ENCODE results near the gene ZNF420.
"Not testable (repeated sequence)": the region's sequence is repeated elsewhere in the genome, so short reads cannot be mapped to it uniquely, and the experiment has no call there.

Gene ZNF420

DNA sequence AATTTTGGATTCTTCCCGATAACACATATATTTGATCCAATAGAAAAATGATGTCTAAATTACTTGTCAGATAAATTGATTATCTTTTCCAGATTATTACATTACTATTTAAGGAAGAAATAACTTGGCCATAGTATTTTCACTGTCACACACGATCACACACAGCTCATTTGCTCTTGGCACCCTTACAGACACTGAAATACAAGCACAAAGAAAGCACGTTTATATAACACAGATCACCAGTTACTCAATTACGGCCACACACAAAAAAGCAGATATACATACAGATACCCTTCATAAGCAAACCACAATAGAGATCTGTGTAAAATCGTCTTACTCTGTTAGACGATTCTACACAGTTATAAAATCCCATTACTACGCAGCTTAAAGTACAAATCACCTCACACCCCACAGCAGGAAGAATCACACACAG lies 716 bp upstream of the ZNF420 start:
- Histone ChIP-seq H3K4me1 (peaks cover 7 to 22% (median 16%) of the 10 kb centered on the region in 10 experiments), H3K9ac (peak overlapping the region; percentile 79 to 93 (median 86)), H3K4me2 (peak overlapping the region; percentile 59 to 83 (median 75)), H3K4me3 (peak overlapping the region; percentile 69 to 98 (median 88)), H3K27ac (peak overlapping the region; percentile 60 to 85 (median 80)), H3K27me3 (no peaks in the 10 kb centered on the region), H4K20me1 (no peaks in the 10 kb centered on the region; a peak in 1 of 22 replicates), H3K36me3 (peaks cover 15 to 31% (median 24%) of the 10 kb centered on the region in 11 experiments), H3K9me3 (replicated peaks in 1 of 11) (peaks cover 27 to 42% (median 36%) of the 10 kb centered on the region in 11 experiments)
- TF ChIP-seq Cebpa-rat (IDR thresholded peaks at IDR 0.05), result no peak

DNA sequence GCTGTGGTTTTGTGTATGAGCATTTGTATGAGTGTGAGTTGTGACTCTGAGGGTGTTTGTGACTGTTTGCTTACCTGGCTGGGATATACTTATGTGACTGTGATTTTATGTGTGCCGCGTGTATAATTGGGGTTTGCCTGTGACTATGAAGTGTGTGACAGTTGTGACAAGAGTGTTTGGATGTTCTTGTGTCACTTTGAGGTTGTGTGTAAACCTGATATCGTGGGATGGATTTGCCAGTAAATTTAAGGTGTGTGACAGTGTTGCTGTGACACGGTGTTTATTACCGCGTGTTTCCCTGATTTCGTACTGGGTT lies 442 bp downstream of the ZNF420 start:
- Histone ChIP-seq H3K4me1 (peaks cover 7 to 22% (median 16%) of the 10 kb centered on the region in 10 experiments), H3K27me3 (no peaks in the 10 kb centered on the region), H3K4me3 (peak overlapping the region; percentile 69 to 98 (median 88)), H3K9ac (peak overlapping the region; percentile 79 to 93 (median 86)), H4K20me1 (no peaks in the 10 kb centered on the region; a peak in 1 of 22 replicates), H3K9me3 (replicated peaks in 1 of 11) (peaks cover 38 to 45% (median 41%) of the 10 kb centered on the region in 11 experiments), H3K36me3 (peaks cover 26 to 38% (median 35%) of the 10 kb centered on the region in 11 experiments), H3K27ac (peak overlapping the region; percentile 31 to 85 (median 80); a peak in 21 of 22 replicates), H3K4me2 (peak overlapping the region; percentile 85 to 98 (median 91))
- no peak for TF ChIP-seq Cebpa-rat (IDR thresholded peaks at IDR 0.05)

DNA sequence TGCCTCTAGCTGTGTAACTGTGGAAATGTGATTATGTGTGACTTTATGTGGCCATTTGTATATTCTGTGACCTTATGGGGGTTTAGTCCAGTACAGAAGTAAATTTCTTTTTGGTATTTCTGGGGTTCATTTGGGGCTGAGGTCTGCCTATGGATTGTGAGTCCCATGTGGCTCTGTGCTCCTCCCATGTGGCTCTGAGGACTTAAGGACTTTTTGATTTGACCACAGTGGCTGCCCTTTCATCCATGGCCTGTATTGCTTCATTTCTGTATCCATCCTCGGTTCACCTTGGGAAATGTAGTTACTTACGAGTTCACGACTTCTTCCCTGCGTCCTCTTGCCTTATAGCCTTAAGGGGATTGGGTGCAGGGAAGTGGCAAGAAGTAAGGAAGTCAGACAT lies 1.0 kb downstream of the ZNF420 start:
- TF ChIP-seq Cebpa-rat (IDR thresholded peaks at IDR 0.05), result no peak
- Histone ChIP-seq H3K4me2 (peak overlapping the region; percentile 85 to 98 (median 91)), H4K20me1 (no peaks in the 10 kb centered on the region; a peak in 1 of 22 replicates), H3K27me3 (no peaks in the 10 kb centered on the region), H3K27ac (peak overlapping the region in 9 of 11 experiments; percentile 31 to 85 (median 80); a peak in 14 of 22 replicates), H3K4me3 (peak overlapping the region; percentile 69 to 98 (median 88)), H3K9me3 (replicated peaks in 1 of 11) (peaks cover 41 to 47% (median 45%) of the 10 kb centered on the region in 11 experiments), H3K36me3 (peaks cover 27 to 40% (median 36%) of the 10 kb centered on the region in 11 experiments), H3K4me1 (peaks cover 7 to 22% (median 16%) of the 10 kb centered on the region in 10 experiments), H3K9ac (peak overlapping the region; percentile 79 to 93 (median 86))

DNA sequence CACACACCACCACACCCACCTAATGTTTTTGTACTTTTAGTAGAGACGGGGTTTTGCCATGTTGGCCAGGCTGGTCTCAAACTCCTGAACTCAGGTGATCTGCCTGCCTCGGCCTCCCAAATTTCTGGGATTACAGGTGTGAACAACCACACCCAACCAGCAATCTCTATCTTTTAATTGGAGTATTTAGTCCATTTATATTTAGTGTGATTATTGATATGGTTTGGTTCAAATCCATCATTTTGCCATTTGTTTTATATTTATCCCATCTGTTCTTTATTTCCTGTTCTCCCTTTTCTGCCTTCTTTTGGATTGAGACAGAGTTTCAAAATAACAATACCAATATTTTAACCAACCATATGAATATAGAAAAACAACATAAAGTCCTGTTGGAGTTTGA lies 4.1 kb downstream of the ZNF420 start:
- no peak overlapping the region for H3K27ac ChIP-seq
- H3K4me3 ChIP-seq, result peak overlapping the region in 2 of 10 experiments; percentile 1 to 35; a peak in 2 of 20 replicates
- peaks cover 71 to 78% (median 74%) of the 10 kb centered on the region in 11 experiments for H3K9me3 ChIP-seq (replicated peaks in 1 of 11)
- no peak overlapping the region for H3K9ac ChIP-seq
- H3K27me3 ChIP-seq, result no peaks in the 10 kb centered on the region
- TF ChIP-seq Cebpa-rat (IDR thresholded peaks at IDR 0.05), result no peak
- no peak overlapping the region for H3K4me2 ChIP-seq
- no peaks in the 10 kb centered on the region; a peak in 1 of 22 replicates for H4K20me1 ChIP-seq
- peaks cover 7 to 17% (median 12%) of the 10 kb centered on the region in 10 experiments for H3K4me1 ChIP-seq
- peaks cover 50 to 71% (median 65%) of the 10 kb centered on the region in 11 experiments for H3K36me3 ChIP-seq

DNA sequence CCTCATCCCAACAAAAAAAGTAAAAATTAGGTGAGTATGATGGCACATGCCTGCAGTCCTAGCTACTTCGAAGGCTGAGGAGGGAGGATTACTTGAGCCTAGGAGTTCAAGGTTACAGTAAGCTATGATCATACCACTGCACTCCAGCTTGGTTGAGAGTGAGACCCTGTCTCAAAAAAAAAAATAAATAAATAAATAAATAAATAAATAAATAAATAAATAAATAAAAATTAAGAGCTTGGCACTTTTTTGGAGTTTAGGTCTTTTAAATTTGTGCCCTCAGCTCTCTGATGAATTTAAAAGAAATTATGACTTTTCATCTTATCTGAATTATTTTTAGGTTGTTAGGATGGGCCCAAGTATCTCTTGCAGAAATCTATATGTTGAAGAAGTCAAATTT lies 8.9 kb downstream of the ZNF420 start:
- Histone ChIP-seq H3K36me3 (peaks cover 80 to 97% (median 94%) of the 10 kb centered on the region in 11 experiments), H4K20me1 (no peaks in the 10 kb centered on the region), H3K4me2 (no peak overlapping the region), H3K4me3 (no peak overlapping the region), H3K27ac (no peak overlapping the region), H3K9me3 (replicated peaks in 1 of 11) (peaks cover 95 to 100% (median 96%) of the 10 kb centered on the region in 11 experiments), H3K4me1 (no peaks in the 10 kb centered on the region), H3K27me3 (no peaks in the 10 kb centered on the region), H3K9ac (no peak overlapping the region)
- TF ChIP-seq Cebpa-rat (IDR thresholded peaks at IDR 0.05), result no peak

DNA sequence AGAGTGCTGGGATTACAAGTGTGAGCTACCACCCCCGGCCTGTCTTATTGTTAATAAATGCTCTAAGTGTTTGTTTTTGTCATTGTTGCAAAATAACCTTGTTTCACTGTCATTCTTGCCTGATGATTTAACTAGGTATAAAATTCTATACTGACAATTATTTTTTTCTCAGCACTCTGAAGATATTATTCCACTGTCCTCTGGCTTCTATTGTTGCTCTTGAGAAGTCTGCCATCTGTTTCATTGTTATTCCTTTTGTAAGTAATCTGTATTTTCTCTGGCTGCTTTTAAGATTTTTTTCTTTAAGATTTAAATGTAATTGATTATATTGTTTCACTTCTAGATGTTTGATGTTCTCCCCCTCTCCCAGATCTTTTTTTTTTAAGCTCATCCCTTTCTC lies 17.6 kb downstream of the ZNF420 start:
- H3K27ac ChIP-seq, result no peak overlapping the region
- H4K20me1 ChIP-seq, result no peaks in the 10 kb centered on the region
- no peak overlapping the region for H3K9ac ChIP-seq
- no peak overlapping the region for H3K4me3 ChIP-seq
- TF ChIP-seq Cebpa-rat (IDR thresholded peaks at IDR 0.05), result no peak
- H3K27me3 ChIP-seq, result no peaks in the 10 kb centered on the region
- H3K4me2 ChIP-seq, result no peak overlapping the region
- H3K4me1 ChIP-seq, result no peaks in the 10 kb centered on the region
- H3K36me3 ChIP-seq, result peaks cover 99 to 100% (median 100%) of the 10 kb centered on the region in 11 experiments
- H3K9me3 ChIP-seq (replicated peaks in 1 of 11), result peaks cover 99 to 100% (median 100%) of the 10 kb centered on the region in 11 experiments

DNA sequence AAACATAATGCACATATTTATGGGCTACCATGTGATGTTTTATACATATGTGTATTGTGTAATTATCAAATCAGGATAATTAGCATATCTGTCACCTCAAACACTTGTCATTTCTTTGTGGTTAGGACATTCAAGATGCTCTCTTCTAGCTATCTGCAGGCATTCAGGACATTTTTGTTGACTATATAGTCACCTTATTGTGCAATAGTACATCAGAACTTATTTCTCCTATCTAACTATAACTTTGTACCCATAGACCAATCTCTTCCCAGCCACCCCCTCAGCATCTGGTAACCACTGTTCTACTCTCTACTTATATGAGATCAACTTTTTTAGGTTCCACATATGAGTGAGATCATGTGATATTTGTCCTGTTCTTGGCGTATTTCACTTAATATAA lies 20.3 kb downstream of the ZNF420 start:
- Histone ChIP-seq H3K36me3 (peaks cover 96 to 100% (median 99%) of the 10 kb centered on the region in 11 experiments), H3K27ac (no peak overlapping the region), H3K9ac (no peak overlapping the region), H3K27me3 (no peaks in the 10 kb centered on the region), H3K4me1 (no peaks in the 10 kb centered on the region), H4K20me1 (no peaks in the 10 kb centered on the region), H3K4me2 (no peak overlapping the region), H3K4me3 (no peak overlapping the region), H3K9me3 (replicated peaks in 1 of 11) (peaks cover 98 to 100% (median 100%) of the 10 kb centered on the region in 11 experiments)
- peak in 3 of 11 experiments; percentile 25 to 54 (median 26); a peak in 3 of 22 replicates for TF ChIP-seq Cebpa-rat (IDR thresholded peaks at IDR 0.05)

DNA sequence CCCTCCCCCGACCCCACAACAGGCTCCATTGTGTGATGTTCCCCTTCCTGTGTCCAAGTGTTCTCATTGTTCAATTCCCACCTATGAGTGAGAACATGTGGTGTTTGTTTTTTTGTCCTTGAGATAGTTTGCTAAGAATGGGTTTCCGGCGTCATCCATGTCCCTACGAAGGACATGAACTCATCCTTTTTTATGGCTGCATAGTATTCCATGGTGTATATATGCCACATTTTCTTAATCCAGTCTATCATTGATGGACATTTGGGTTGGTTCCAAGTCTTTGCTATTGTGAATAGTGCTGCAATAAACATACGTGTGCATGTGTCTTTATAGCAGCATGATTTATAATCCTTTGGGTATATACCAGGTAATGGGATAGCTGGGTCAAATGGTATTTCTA lies 25.9 kb downstream of the ZNF420 start:
- Histone ChIP-seq H3K36me3 (peaks cover 73 to 84% (median 78%) of the 10 kb centered on the region in 11 experiments), H3K9me3 (replicated peaks in 1 of 11) (peaks cover 92 to 98% (median 95%) of the 10 kb centered on the region in 11 experiments)
- not testable (repeated sequence) for H3K4me2 ChIP-seq, H4K20me1 ChIP-seq, H3K4me1 ChIP-seq, H3K27ac ChIP-seq, H3K27me3 ChIP-seq, H3K9ac ChIP-seq, H3K4me3 ChIP-seq

DNA sequence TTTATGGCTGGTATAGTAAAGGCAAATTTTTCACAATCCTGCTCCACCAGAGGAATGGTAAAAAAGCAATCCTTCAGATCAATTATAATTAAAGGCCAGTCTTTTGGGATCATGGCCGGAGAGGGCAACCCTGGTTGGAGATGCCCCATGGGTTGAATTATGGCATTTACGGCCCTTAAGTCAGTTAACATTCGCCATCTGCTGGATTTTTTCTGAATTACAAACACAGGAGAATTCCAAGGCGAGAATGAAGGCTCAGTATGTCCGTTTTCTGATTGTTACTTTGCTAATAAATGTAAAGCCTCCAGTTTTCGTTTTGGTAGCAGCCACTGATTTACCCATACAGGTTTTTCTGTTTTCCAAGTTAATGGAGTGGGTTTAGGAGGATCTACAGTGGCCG lies 33.5 kb downstream of the ZNF420 start:
- not testable (repeated sequence) for H4K20me1 ChIP-seq, H3K4me2 ChIP-seq, H3K9ac ChIP-seq, H3K27me3 ChIP-seq, H3K27ac ChIP-seq, H3K4me1 ChIP-seq
- Histone ChIP-seq H3K4me3 (0 out of 20 replicates have a peak overlapping the region, but pooled peaks of 1 of the 10 experiments have one; percentile 31), H3K36me3 (peaks cover 95 to 100% (median 98%) of the 10 kb centered on the region in 11 experiments), H3K9me3 (replicated peaks in 1 of 11) (peaks cover 99 to 100% (median 100%) of the 10 kb centered on the region in 11 experiments)

DNA sequence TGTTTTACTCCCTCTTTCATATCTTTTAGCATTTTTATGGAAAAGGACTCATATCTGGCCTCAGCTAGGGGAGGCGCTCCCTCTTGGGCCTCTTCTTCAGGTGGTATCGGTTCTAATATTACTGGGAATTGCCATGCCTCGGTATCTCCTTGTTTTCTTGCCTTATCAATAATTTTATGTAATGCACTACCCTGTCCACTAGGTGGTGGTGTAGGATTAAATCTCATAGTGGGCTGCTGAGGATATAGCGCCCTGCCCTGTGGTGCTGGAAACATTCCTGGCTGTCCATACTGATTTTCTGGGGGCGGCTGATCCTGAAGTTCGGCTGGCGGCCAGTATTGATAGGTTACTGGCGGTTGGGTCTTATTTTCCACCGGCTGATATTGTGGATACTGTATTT lies 35.8 kb downstream of the ZNF420 start:
- no peak overlapping the region for H3K4me2 ChIP-seq
- no peaks in the 10 kb centered on the region for H3K4me1 ChIP-seq
- no peak overlapping the region for H3K27ac ChIP-seq
- no peak for TF ChIP-seq Cebpa-rat (IDR thresholded peaks at IDR 0.05)
- no peaks in the 10 kb centered on the region for H4K20me1 ChIP-seq
- H3K36me3 ChIP-seq, result peaks cover 74 to 86% (median 78%) of the 10 kb centered on the region in 11 experiments
- H3K9ac ChIP-seq, result no peak overlapping the region
- no peaks in the 10 kb centered on the region for H3K27me3 ChIP-seq
- peak overlapping the region in 8 of 10 experiments; percentile 2 to 38 (median 20); a peak in 9 of 20 replicates for H3K4me3 ChIP-seq
- peaks cover 89 to 99% (median 92%) of the 10 kb centered on the region in 11 experiments for H3K9me3 ChIP-seq (replicated peaks in 1 of 11)

DNA sequence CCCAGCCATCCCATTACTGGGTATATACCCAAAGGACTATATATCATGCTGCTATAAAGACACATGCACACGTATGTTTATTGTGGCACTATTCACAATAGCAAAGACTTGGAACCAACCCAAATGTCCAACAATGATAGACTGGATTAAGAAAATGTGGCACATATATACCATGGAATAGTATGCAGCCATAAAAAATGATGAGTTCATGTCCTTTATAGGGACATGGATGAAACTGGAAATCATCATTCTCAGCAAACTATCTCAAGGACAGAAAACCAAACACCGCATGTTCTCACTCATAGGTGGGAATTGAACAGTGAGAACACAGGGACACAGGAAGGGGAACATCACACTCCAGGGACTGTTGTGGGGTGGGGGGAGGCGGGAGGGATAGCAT lies 43.9 kb downstream of the ZNF420 start:
- peaks cover 56 to 80% (median 62%) of the 10 kb centered on the region in 11 experiments for H3K9me3 ChIP-seq (replicated peaks in 1 of 11)
- not testable (repeated sequence) for H3K27me3 ChIP-seq, H3K9ac ChIP-seq, H3K4me3 ChIP-seq, H4K20me1 ChIP-seq, H3K4me1 ChIP-seq, H3K27ac ChIP-seq, H3K4me2 ChIP-seq
- peaks cover 35 to 50% (median 44%) of the 10 kb centered on the region in 11 experiments for H3K36me3 ChIP-seq
